ENCODE measurements around the gene ZER1. TPM values are rescaled to one million over a fixed set of nuclear protein-coding genes. Genes with fewer than 3 reads are reported as not detected.
A peak's percentile ranks its signal among the peaks of the same experiment; 100 is the strongest.
"Not testable (repeated sequence)": the region's sequence is repeated elsewhere in the genome, so short reads cannot be mapped to it uniquely, and the experiment has no call there.

The ZER1 gene
- total RNA-seq, 1 experiment from 2014 or later = 30.1 TPM

- DNase-seq (ENCODE audit: low read depth) = peak; percentile 13
Measured at GRCh38 chr9:128787659-128788058, 15.9 kb upstream of the ZER1 start.

GRCh38 chr9:128786681-128787601 is 15.2 kb upstream of the ZER1 start, which contains the start of gene TBC1D13:
TBC1D13 (plus strand) TSS chr9:128787253; CDS start chr9:128787354, 101 bp downstream.
- peak; percentile 78 for DNase-seq (ENCODE audit: low read depth)

- no peak for DNase-seq (ENCODE audit: low read depth)
Measured at GRCh38 chr9:128785427-128785826, 13.7 kb upstream of the ZER1 start.

GRCh38 chr9:128782669-128783068 is 10.9 kb upstream of the ZER1 start:
- DNase-seq (ENCODE audit: low read depth) = no peak

- no peak for DNase-seq (ENCODE audit: low read depth)
Measured at GRCh38 chr9:128781187-128782070, 9.7 kb upstream of the ZER1 start.

GRCh38 chr9:128780093-128780492 is 8.4 kb upstream of the ZER1 start:
- DNase-seq (ENCODE audit: low read depth) = not testable (repeated sequence)

- no peak for DNase-seq (ENCODE audit: low read depth)
Measured at GRCh38 chr9:128774804-128775203, 3.1 kb upstream of the ZER1 start.

GRCh38 chr9:128773049-128773448 is 1.3 kb upstream of the ZER1 start:
- no peak for DNase-seq (ENCODE audit: low read depth)

- peak; percentile 42 for DNase-seq (ENCODE audit: low read depth)
Measured at GRCh38 chr9:128771094-128771721, 519 bp downstream of the ZER1 start.

GRCh38 chr9:128770286-128771030 is 1.3 kb downstream of the ZER1 start:
- DNase-seq (ENCODE audit: low read depth) = no peak

GRCh38 chr9:128768606-128769005 is 3.1 kb downstream of the ZER1 start:
- no peak for DNase-seq (ENCODE audit: low read depth)

GRCh38 chr9:128765499-128765898 is 6.2 kb downstream of the ZER1 start:
- DNase-seq (ENCODE audit: low read depth) = no peak

- no peak for DNase-seq (ENCODE audit: low read depth)
Measured at GRCh38 chr9:128764361-128764760, 7.4 kb downstream of the ZER1 start.

GRCh38 chr9:128762671-128763449 is 8.9 kb downstream of the ZER1 start:
- DNase-seq (ENCODE audit: low read depth) = no peak

- no peak for DNase-seq (ENCODE audit: low read depth)
Measured at GRCh38 chr9:128757602-128758001, 14.1 kb downstream of the ZER1 start.

- no peak for DNase-seq (ENCODE audit: low read depth)
Measured at GRCh38 chr9:128753627-128754026, 18.1 kb downstream of the ZER1 start.

GRCh38 chr9:128750926-128751595 is 20.7 kb downstream of the ZER1 start:
- no peak for DNase-seq (ENCODE audit: low read depth)

- no peak for DNase-seq (ENCODE audit: low read depth)
Measured at GRCh38 chr9:128747241-128747640, 24.5 kb downstream of the ZER1 start.

- no peak for DNase-seq (ENCODE audit: low read depth)
Measured at GRCh38 chr9:128743421-128743820, 28.3 kb downstream of the ZER1 start.

- DNase-seq (ENCODE audit: low read depth) = no peak
Measured at GRCh38 chr9:128742401-128742800, 29.3 kb downstream of the ZER1 start.

All from M059J (cell line).